ENCODE results near the gene PRTFDC1. TPM values are rescaled to one million over a fixed set of nuclear protein-coding genes. Genes with fewer than 3 reads are reported as not detected.
A peak's percentile ranks its signal among the peaks of the same experiment; 100 is the strongest.

The PRTFDC1 gene
- total RNA-seq, 4 donors from 2014 or later = 0.15 to 2.2 (median 1.8) TPM

DNA sequence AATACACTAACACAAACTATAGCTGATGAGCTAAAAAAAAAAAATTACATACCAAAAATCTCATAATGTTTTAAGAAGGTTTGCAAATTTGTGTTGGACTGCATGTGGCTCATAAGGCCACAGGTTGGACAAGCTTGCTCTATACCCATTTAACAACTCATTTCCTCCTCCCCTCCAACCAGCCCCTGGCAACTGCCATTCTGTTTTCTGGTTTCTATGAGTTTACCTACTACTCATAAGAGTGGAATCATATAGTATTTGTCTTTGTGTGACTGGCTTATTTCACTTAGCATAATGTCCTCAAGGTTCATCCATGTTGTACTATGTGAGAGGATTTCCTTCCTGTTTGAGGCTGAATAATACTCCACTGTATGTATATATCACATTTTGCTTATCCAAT is 128.3 kb downstream of the PRTFDC1 start:
- H3K4me1 ChIP-seq = peaks cover 0 to 30% (median 7%) of the 10 kb centered on the region in 3 donors
- no peak for DNase-seq
- no peaks in the 10 kb centered on the region for H3K27me3 ChIP-seq
- TF ChIP-seq, protein P1, sequence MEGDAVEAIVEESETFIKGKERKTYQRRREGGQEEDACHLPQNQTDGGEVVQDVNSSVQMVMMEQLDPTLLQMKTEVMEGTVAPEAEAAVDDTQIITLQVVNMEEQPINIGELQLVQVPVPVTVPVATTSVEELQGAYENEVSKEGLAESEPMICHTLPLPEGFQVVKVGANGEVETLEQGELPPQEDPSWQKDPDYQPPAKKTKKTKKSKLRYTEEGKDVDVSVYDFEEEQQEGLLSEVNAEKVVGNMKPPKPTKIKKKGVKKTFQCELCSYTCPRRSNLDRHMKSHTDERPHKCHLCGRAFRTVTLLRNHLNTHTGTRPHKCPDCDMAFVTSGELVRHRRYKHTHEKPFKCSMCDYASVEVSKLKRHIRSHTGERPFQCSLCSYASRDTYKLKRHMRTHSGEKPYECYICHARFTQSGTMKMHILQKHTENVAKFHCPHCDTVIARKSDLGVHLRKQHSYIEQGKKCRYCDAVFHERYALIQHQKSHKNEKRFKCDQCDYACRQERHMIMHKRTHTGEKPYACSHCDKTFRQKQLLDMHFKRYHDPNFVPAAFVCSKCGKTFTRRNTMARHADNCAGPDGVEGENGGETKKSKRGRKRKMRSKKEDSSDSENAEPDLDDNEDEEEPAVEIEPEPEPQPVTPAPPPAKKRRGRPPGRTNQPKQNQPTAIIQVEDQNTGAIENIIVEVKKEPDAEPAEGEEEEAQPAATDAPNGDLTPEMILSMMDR (IDR thresholded peaks at IDR 0.05) = no peak
- TF ChIP-seq POLR2A (IDR thresholded peaks at IDR 0.05) = no peak
- H3K36me3 ChIP-seq = no peaks in the 10 kb centered on the region
- H3K27ac ChIP-seq = no peak overlapping the region
- no peak overlapping the region for H3K4me3 ChIP-seq
- intact Hi-C loops (cut with DNase I) = no loop called here
- H3K9me3 ChIP-seq = no peaks in the 10 kb centered on the region

DNA sequence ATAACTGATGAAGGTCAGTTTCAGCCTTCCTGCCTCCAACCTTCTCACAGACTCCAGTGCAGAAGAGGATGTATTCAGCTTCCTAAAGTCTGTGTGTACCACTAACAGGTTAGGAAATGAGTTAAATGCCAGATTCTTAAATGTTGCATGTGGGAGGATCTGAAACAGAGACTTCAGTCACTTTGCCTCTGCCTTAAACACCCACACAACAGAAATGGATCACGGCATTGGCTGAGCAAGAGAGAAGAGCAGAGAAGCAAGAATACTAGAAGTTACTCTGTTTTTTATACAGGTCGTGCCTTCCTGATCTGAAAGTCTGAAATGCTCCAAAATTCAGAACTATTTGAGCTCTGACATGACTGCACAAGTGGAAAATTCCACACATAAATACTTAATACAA is 129.8 kb downstream of the PRTFDC1 start:
- Histone ChIP-seq H3K9me3 (no peaks in the 10 kb centered on the region), H3K27me3 (no peaks in the 10 kb centered on the region), H3K4me3 (no peak overlapping the region), H3K4me1 (peaks cover 0 to 30% (median 7%) of the 10 kb centered on the region in 3 donors), H3K36me3 (no peaks in the 10 kb centered on the region), H3K27ac (no peak overlapping the region)
- intact Hi-C loops (cut with DNase I) = no loop called here
- no peak for DNase-seq
- 36 to 47% methylated on average over 2 of the region's 2 CpGs for WGBS, 2 donors
- TF ChIP-seq, protein P1 (IDR thresholded peaks at IDR 0.05) = no peak
- no peak for TF ChIP-seq POLR2A (IDR thresholded peaks at IDR 0.05)

DNA sequence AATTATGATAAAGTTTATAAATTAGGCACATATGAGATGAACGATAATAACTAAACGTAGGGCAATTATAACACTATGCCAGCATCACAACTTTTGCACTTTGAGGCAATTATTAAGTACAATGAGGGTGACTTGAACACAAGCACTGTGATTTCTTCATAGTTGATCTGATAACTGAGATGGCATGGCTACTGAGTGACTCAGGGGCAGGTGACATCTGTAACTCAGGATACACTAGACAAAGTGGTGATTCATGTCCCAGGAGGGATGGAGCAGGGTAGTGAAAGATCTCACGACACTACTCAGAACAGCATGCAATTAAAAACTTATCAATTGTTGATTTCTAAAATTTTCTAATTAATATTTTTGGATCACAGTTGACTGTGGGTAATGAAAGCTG is 130.4 kb downstream of the PRTFDC1 start:
- H3K4me1 ChIP-seq = peaks cover 0 to 30% (median 7%) of the 10 kb centered on the region in 3 donors
- H3K4me3 ChIP-seq = no peak overlapping the region
- no peak for DNase-seq
- WGBS, 2 donors = 80 to 86% methylated on average over 3 of the region's 3 CpGs
- H3K27me3 ChIP-seq = no peaks in the 10 kb centered on the region
- no peaks in the 10 kb centered on the region for H3K36me3 ChIP-seq
- intact Hi-C loops (cut with DNase I) = no loop called here
- H3K27ac ChIP-seq = no peak overlapping the region
- H3K9me3 ChIP-seq = no peaks in the 10 kb centered on the region
- TF ChIP-seq, protein P1 (IDR thresholded peaks at IDR 0.05) = no peak
- TF ChIP-seq POLR2A (IDR thresholded peaks at IDR 0.05) = no peak

GRCh38 chr10:24816868-24817396 is 135.5 kb downstream of the PRTFDC1 start:
- Histone ChIP-seq H3K27me3 (no peaks in the 10 kb centered on the region), H3K4me3 (no peak overlapping the region), H3K4me1 (peaks cover 0 to 15% (median 3%) of the 10 kb centered on the region in 3 donors), H3K27ac (no peak overlapping the region), H3K9me3 (no peaks in the 10 kb centered on the region), H3K36me3 (no peaks in the 10 kb centered on the region)
- intact Hi-C loops (cut with DNase I) = no loop called here
- 84 to 96% methylated on average over 6 of the region's 6 CpGs for WGBS, 2 donors
- DNase-seq = no peak
- no peak for TF ChIP-seq POLR2A (IDR thresholded peaks at IDR 0.05)
- TF ChIP-seq, protein P1 (IDR thresholded peaks at IDR 0.05) = no peak

DNA sequence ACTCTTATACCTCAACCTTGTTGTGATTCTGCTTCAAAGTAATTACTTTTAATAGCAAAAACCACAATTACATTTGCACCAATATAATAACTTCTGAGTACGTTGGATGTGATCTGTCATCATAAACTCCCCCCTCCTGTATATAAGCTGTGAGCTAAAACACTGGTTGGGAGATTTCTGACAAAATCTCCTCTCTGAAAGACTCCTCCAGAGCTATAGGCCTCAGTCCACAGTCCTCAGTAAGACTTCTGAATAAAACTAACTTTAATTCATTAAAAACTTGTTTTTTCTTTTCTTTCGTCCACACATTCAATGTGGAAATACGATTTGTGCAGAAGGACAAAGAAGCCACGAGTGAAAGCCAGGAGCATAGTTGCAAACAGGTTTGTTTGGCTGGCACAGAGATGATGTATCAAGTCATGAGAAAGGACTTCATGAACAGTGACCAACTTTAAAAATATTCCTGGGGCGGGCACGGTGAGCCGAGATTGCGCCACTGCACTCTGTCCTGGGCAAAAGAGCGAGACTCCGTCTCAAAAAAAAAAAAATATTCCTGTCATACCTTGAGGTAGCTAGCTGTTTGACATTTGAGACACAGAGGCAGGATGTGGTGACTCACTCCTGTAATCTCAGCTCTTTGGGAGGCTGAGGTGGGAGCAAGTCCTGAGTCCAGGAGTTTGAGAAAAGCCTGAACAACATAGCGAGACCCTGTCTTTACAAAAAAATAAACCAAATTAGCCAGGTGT is 137.7 kb downstream of the PRTFDC1 start:
- no peak for TF ChIP-seq POLR2A (IDR thresholded peaks at IDR 0.05)
- TF ChIP-seq, protein P1 (IDR thresholded peaks at IDR 0.05) = no peak
- DNase-seq = no peak
- WGBS, 2 donors = 54 to 66% methylated on average over 11 of the region's 11 CpGs
- Histone ChIP-seq H3K4me1 (peaks cover 0 to under 1% (median 0%) of the 10 kb centered on the region in 3 donors), H3K27ac (peak overlapping the region in 1 of 4 donors; percentile 27), H3K9me3 (no peaks in the 10 kb centered on the region), H3K36me3 (no peaks in the 10 kb centered on the region), H3K4me3 (no peak overlapping the region), H3K27me3 (no peaks in the 10 kb centered on the region)
- intact Hi-C loops (cut with DNase I) = no loop called here

Data from esophagus squamous epithelium (tissue), 5 donors.